Activated naive CD8-positive, alpha-beta T cell (primary cell): ENCODE measurements around the gene SCNM1.

Source experiments
- H3K27ac Mint-ChIP-seq: one replicate; pipeline ENCODE4 v1.8.0; 2021; ENCODE audit warnings: mixed read lengths
- H3K27me3 Mint-ChIP-seq: one replicate; pipeline ENCODE4 v1.8.0; 2021; ENCODE audit warnings: mixed read lengths
- H3K36me3 Mint-ChIP-seq: one replicate; pipeline ENCODE4 v1.8.0; 2021; ENCODE audit warnings: mixed read lengths
- H3K4me1 Mint-ChIP-seq: one replicate; pipeline ENCODE4 v1.8.0; 2021; ENCODE audit warnings: low read depth, mixed read lengths
- H3K4me3 Mint-ChIP-seq: one replicate; pipeline ENCODE4 v1.8.0; 2021; ENCODE audit warnings: mild to moderate bottlenecking, mixed read lengths
- H3K9me3 Mint-ChIP-seq: one replicate; pipeline ENCODE4 v1.8.0; 2021; ENCODE audit warnings: low read depth, mixed read lengths

Gene SCNM1

GRCh38 chr1:151165738-151166504, at the start of gene SCNM1, which contains the start of gene LYSMD1:
TSS of gene SCNM1 (plus strand) at chr1:151166144. CDS start at chr1:151166153, 9 bp downstream.
TSS of gene LYSMD1 (minus strand) at chr1:151165902. CDS start at chr1:151165258, 644 bp downstream.
- Mint-ChIP-seq H3K4me3 (peak within 1 kb of the TSS; percentile 92), H3K36me3 (peaks cover 6% of the 10 kb centered on the region), H3K4me1 (peaks cover 45% of the 10 kb centered on the region), H3K27me3 (no peaks in the 10 kb centered on the region), H3K9me3 (no peaks in the 10 kb centered on the region), H3K27ac (peak within 1 kb of the TSS; percentile 96)

GRCh38 chr1:151124763-151125403, 41.1 kb upstream of the SCNM1 start:
- H3K27me3 Mint-ChIP-seq: no peaks in the 10 kb centered on the region
- peaks cover 4% of the 10 kb centered on the region for H3K36me3 Mint-ChIP-seq
- H3K4me3 Mint-ChIP-seq: no peak overlapping the region
- no peaks in the 10 kb centered on the region for H3K9me3 Mint-ChIP-seq
- H3K27ac Mint-ChIP-seq: peak overlapping the region; percentile 11
- no peaks in the 10 kb centered on the region for H3K4me1 Mint-ChIP-seq

- Mint-ChIP-seq H3K4me3 (no peak overlapping the region), H3K27ac (no peak overlapping the region), H3K9me3 (no peaks in the 10 kb centered on the region), H3K36me3 (peaks cover 2% of the 10 kb centered on the region), H3K27me3 (no peaks in the 10 kb centered on the region), H3K4me1 (peaks cover 14% of the 10 kb centered on the region)
Observed at GRCh38 chr1:151128800-151129199, 37.1 kb upstream of the SCNM1 start.

GRCh38 chr1:151130987-151131586, 34.9 kb upstream of the SCNM1 start:
- Mint-ChIP-seq H3K4me1 (peaks cover 16% of the 10 kb centered on the region), H3K9me3 (no peaks in the 10 kb centered on the region), H3K27ac (peak overlapping the region; percentile 92)

GRCh38 chr1:151131701-151132334, 34.1 kb upstream of the SCNM1 start:
- no peaks in the 10 kb centered on the region for H3K36me3 Mint-ChIP-seq
- no peaks in the 10 kb centered on the region for H3K9me3 Mint-ChIP-seq
- H3K27me3 Mint-ChIP-seq: no peaks in the 10 kb centered on the region
- H3K4me1 Mint-ChIP-seq: peaks cover 16% of the 10 kb centered on the region
- peak overlapping the region; percentile 92 for H3K27ac Mint-ChIP-seq
- H3K4me3 Mint-ChIP-seq: peak overlapping the region; percentile 86

More at GRCh38 chr1:151130987-151131586, 34.9 kb upstream of the SCNM1 start:
- no peaks in the 10 kb centered on the region for H3K36me3 Mint-ChIP-seq
- peak overlapping the region; percentile 86 for H3K4me3 Mint-ChIP-seq
- H3K27me3 Mint-ChIP-seq: no peaks in the 10 kb centered on the region

- no peak overlapping the region for H3K4me3 Mint-ChIP-seq
- no peak overlapping the region for H3K27ac Mint-ChIP-seq
- no peaks in the 10 kb centered on the region for H3K36me3 Mint-ChIP-seq
- H3K27me3 Mint-ChIP-seq: no peaks in the 10 kb centered on the region
- peaks cover 16% of the 10 kb centered on the region for H3K4me1 Mint-ChIP-seq
- no peaks in the 10 kb centered on the region for H3K9me3 Mint-ChIP-seq
Observed at GRCh38 chr1:151132335-151133017, 33.5 kb upstream of the SCNM1 start.

- Mint-ChIP-seq H3K9me3 (no peaks in the 10 kb centered on the region), H3K4me3 (no peak overlapping the region), H3K4me1 (peaks cover 16% of the 10 kb centered on the region), H3K36me3 (no peaks in the 10 kb centered on the region), H3K27me3 (no peaks in the 10 kb centered on the region), H3K27ac (no peak overlapping the region)
Observed at GRCh38 chr1:151133018-151133806, 32.7 kb upstream of the SCNM1 start.

GRCh38 chr1:151134396-151134795, 31.5 kb upstream of the SCNM1 start:
- no peak overlapping the region for H3K27ac Mint-ChIP-seq
- H3K27me3 Mint-ChIP-seq: no peaks in the 10 kb centered on the region
- no peak overlapping the region for H3K4me3 Mint-ChIP-seq
- no peaks in the 10 kb centered on the region for H3K9me3 Mint-ChIP-seq
- peaks cover 16% of the 10 kb centered on the region for H3K4me1 Mint-ChIP-seq
- H3K36me3 Mint-ChIP-seq: no peaks in the 10 kb centered on the region

- Mint-ChIP-seq H3K27ac (no peak overlapping the region), H3K36me3 (no peaks in the 10 kb centered on the region), H3K9me3 (no peaks in the 10 kb centered on the region), H3K27me3 (no peaks in the 10 kb centered on the region), H3K4me3 (no peak overlapping the region), H3K4me1 (peaks cover 16% of the 10 kb centered on the region)
Observed at GRCh38 chr1:151134991-151135390, 31.0 kb upstream of the SCNM1 start.

GRCh38 chr1:151135433-151136385, 30.2 kb upstream of the SCNM1 start:
- Mint-ChIP-seq H3K27me3 (no peaks in the 10 kb centered on the region), H3K4me3 (no peak overlapping the region), H3K36me3 (no peaks in the 10 kb centered on the region), H3K4me1 (peaks cover 12% of the 10 kb centered on the region), H3K27ac (no peak overlapping the region), H3K9me3 (no peaks in the 10 kb centered on the region)

GRCh38 chr1:151137789-151138188, 28.2 kb upstream of the SCNM1 start:
- Mint-ChIP-seq H3K36me3 (no peaks in the 10 kb centered on the region), H3K4me3 (no peak overlapping the region), H3K27ac (no peak overlapping the region), H3K4me1 (peaks cover 2% of the 10 kb centered on the region), H3K9me3 (no peaks in the 10 kb centered on the region), H3K27me3 (no peaks in the 10 kb centered on the region)

- Mint-ChIP-seq H3K27ac (no peak overlapping the region), H3K9me3 (no peaks in the 10 kb centered on the region), H3K4me1 (peaks cover 12% of the 10 kb centered on the region), H3K27me3 (no peaks in the 10 kb centered on the region), H3K36me3 (no peaks in the 10 kb centered on the region), H3K4me3 (no peak overlapping the region)
Observed at GRCh38 chr1:151142411-151143056, 23.4 kb upstream of the SCNM1 start.

GRCh38 chr1:151143057-151143435, 22.9 kb upstream of the SCNM1 start:
- Mint-ChIP-seq H3K4me1 (peaks cover 12% of the 10 kb centered on the region), H3K27ac (no peak overlapping the region), H3K9me3 (no peaks in the 10 kb centered on the region), H3K36me3 (no peaks in the 10 kb centered on the region), H3K27me3 (no peaks in the 10 kb centered on the region), H3K4me3 (no peak overlapping the region)
